OCI-LY3 (cell line): ENCODE data around the gene RTN4R.
"Not testable (repeated sequence)": the region's sequence is repeated elsewhere in the genome, so short reads cannot be mapped to it uniquely, and the experiment has no call there.

ENCODE experiments used
- H2AFZ ChIP-seq: fragments of 200-600, 300-600 bp; shearing (Covaris generic); 2 replicates; pipeline ENCODE4 v1.6.0; 2014; ENCODE audit warnings: antibody characterized with exemption, low read depth, low read length
- H3K27ac ChIP-seq: fragments of 200-600, 300-600 bp; sonication (generic); 2 replicates; pipeline ENCODE4 v1.5.1; 2014; ENCODE audit warnings: mild to moderate bottlenecking, low read length, moderate library complexity, mixed read lengths
- H3K27me3 ChIP-seq: fragments of 200-600, 300-600 bp; sonication (generic); 2 replicates; pipeline ENCODE4 v1.6.1; 2014; ENCODE audit warnings: low read depth, low read length, mixed read lengths
- H3K36me3 ChIP-seq: fragments of 200-600, 300-600 bp; sonication (generic); replicated peaks from 2 replicates; pipeline ENCODE3; 2014; ENCODE audit warnings: low read depth, low read length, mixed read lengths
- H3K4me1 ChIP-seq: fragments of 300-600, 200-600 bp; sonication (generic); 2 replicates; pipeline ENCODE4 v1.6.1; 2014; ENCODE audit warnings: low read length, mixed read lengths
- H3K4me2 ChIP-seq: fragments of 200-600, 300-600 bp; sonication (generic); 2 replicates; pipeline ENCODE4 v1.6.1; 2014; ENCODE audit warnings: low read length, mixed read lengths
- H3K4me3 ChIP-seq: fragments of 300-600, 200-600 bp; sonication (generic); 2 replicates; pipeline ENCODE4 v1.5.1; 2014; ENCODE audit warnings: antibody characterized with exemption, mild to moderate bottlenecking, low read length, moderate library complexity
- H3K79me2 ChIP-seq: fragments of 300-600, 200-600 bp; shearing (Covaris generic); 2 replicates; pipeline ENCODE4 v1.6.1; 2014; ENCODE audit warnings: mild to moderate bottlenecking, low read length, mixed read lengths
- H3K9ac ChIP-seq: fragments of 300-600, 200-600 bp; shearing (Covaris generic); 2 replicates; pipeline ENCODE4 v1.6.0; 2014; ENCODE audit warnings: mild to moderate bottlenecking, low read length, moderate library complexity
- H3K9me3 ChIP-seq: fragments of 200-600, 300-600 bp; shearing (Covaris generic); 2 replicates; pipeline ENCODE4 v1.6.1; 2014; ENCODE audit warnings: low read length, mixed read lengths; ENCODE audit not compliant: insufficient read depth
- H4K20me1 ChIP-seq: fragments of 200-600, 300-600 bp; sonication (generic); 2 replicates; pipeline ENCODE4 v1.6.1; 2016; ENCODE audit warnings: low read length, mixed read lengths; ENCODE audit not compliant: insufficient read depth
- EZH2phosphoT487 ChIP-seq: fragments of 200-600 bp; shearing (Covaris generic); IDR thresholded peaks from 2 replicates; pipeline ENCODE4 v1.6.1; 2018; ENCODE audit warnings: antibody characterized with exemption, mixed run types, low read depth
- TF ChIP-seq, protein P1 (sequence below): fragments of 200-600, 300-600 bp; sonication (generic); IDR thresholded peaks from 2 replicates; pipeline ENCODE4 v1.5.1; 2014; ENCODE audit warnings: antibody characterized with exemption, low read length, low read depth

RTN4R gene

GRCh38 chr22:20269201-20269600 is 1.1 kb upstream of the RTN4R start:
- not testable (repeated sequence) for H3K79me2 ChIP-seq, H3K36me3 ChIP-seq, H3K27ac ChIP-seq, H3K9me3 ChIP-seq, H3K9ac ChIP-seq, H3K4me2 ChIP-seq, H2AFZ ChIP-seq, H4K20me1 ChIP-seq, H3K4me1 ChIP-seq, H3K27me3 ChIP-seq, H3K4me3 ChIP-seq

- H3K27me3 ChIP-seq = no peaks in the 10 kb centered on the region; the same call in 1 of the 2 replicates
- H3K79me2 ChIP-seq = no peaks in the 10 kb centered on the region
- no peak overlapping the region for H3K4me2 ChIP-seq
- H3K4me3 ChIP-seq = no peak overlapping the region
- H2AFZ ChIP-seq = no peak overlapping the region
- no peaks in the 10 kb centered on the region for H3K36me3 ChIP-seq
- H3K9me3 ChIP-seq = no peaks in the 10 kb centered on the region
- H3K9ac ChIP-seq = no peak overlapping the region
- TF ChIP-seq, protein P1, sequence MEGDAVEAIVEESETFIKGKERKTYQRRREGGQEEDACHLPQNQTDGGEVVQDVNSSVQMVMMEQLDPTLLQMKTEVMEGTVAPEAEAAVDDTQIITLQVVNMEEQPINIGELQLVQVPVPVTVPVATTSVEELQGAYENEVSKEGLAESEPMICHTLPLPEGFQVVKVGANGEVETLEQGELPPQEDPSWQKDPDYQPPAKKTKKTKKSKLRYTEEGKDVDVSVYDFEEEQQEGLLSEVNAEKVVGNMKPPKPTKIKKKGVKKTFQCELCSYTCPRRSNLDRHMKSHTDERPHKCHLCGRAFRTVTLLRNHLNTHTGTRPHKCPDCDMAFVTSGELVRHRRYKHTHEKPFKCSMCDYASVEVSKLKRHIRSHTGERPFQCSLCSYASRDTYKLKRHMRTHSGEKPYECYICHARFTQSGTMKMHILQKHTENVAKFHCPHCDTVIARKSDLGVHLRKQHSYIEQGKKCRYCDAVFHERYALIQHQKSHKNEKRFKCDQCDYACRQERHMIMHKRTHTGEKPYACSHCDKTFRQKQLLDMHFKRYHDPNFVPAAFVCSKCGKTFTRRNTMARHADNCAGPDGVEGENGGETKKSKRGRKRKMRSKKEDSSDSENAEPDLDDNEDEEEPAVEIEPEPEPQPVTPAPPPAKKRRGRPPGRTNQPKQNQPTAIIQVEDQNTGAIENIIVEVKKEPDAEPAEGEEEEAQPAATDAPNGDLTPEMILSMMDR = no peak
- TF ChIP-seq EZH2phosphoT487 = no peak
- H3K4me1 ChIP-seq = no peaks in the 10 kb centered on the region
- no peaks in the 10 kb centered on the region for H4K20me1 ChIP-seq
- no peak overlapping the region for H3K27ac ChIP-seq
Observed at GRCh38 chr22:20267441-20268278, 458 bp downstream of the RTN4R start.

DNA sequence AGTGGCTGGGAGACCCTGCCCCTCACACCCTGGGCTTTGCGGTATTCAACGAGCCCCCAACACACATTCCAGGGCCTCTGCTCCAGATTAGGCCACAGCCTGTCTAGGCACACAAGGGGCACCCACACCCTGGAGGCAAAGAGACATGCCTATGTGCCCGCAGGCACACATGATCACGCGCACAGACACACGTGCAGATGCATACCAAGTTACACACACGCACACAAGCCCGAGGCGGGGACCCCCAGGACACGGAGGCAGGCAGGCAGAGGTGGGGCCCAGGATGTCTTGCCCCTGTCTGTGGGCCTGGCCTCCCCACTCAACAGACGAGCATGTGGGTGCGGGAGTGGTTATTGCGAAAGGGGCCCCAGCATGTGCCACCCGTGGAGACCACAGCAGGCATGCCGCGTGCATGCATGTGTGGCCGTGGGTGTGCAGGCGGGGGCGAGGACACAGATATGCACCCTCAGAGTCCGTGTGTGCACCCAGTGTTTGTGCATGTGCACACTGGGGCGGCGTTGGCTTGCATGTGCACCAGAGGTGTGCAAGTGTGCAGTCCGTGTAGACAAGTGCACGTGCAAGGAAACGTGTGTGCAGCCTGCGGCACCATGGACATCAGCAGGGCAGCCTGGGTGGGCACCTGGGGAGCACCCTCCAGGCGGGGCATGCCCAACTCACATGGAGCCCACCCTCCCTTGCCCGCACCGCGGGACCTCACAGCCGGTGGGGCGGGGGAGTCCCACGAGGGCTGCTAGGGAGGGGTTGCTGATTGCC is 1.3 kb downstream of the RTN4R start:
- H4K20me1 ChIP-seq, H3K9me3 ChIP-seq, H3K4me1 ChIP-seq, H3K9ac ChIP-seq, H3K4me2 ChIP-seq, H2AFZ ChIP-seq, H3K27me3 ChIP-seq, H3K4me3 ChIP-seq, H3K79me2 ChIP-seq, H3K27ac ChIP-seq, H3K36me3 ChIP-seq: not testable (repeated sequence)

DNA sequence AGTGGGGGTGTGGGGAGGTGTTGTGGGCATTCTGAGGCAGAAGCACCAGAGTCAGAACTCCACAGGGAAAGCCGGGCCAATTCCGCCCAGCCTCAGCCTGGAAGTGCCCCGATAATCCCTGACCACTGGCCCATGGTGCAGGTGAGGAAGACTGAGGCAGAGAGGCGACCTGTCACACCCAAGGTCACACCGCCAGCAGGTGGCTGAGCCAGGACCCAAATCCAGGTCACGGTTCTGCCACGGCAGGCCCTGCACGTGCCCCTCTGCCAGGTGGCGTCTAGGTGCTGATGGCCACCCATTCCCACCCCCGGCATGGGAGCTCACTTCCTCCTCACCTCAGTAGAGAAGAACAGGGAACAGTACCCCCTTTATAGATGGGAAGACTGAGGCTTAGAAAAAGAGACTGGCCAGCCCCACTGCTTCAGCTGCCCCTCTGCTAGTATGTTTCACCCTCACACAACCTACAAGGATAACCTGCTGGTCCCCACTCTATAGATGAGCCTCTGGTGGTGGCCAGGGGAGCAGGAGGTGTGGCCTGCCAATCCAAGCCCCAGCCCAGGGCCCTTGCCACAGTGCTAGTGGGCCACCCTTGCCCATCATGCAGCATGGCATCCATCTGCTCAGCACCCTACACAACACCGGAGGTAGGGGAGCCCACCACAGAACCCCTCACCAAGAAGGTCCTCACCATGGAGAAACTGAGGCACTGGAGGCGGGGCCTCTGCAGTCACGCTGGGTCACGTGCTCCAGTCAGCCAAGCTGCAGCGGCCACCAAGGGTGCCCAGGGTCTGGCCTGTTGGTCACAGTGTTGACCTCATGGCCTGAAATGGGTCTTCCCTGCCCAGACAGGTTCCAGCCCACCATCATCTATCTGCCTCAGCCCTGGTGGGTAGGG is 2.1 kb downstream of the RTN4R start:
- H4K20me1 ChIP-seq, H3K27me3 ChIP-seq, H3K4me1 ChIP-seq, H3K4me3 ChIP-seq, H3K9me3 ChIP-seq, H3K36me3 ChIP-seq, H3K4me2 ChIP-seq, H3K27ac ChIP-seq, H3K9ac ChIP-seq, H2AFZ ChIP-seq, H3K79me2 ChIP-seq: not testable (repeated sequence)

DNA sequence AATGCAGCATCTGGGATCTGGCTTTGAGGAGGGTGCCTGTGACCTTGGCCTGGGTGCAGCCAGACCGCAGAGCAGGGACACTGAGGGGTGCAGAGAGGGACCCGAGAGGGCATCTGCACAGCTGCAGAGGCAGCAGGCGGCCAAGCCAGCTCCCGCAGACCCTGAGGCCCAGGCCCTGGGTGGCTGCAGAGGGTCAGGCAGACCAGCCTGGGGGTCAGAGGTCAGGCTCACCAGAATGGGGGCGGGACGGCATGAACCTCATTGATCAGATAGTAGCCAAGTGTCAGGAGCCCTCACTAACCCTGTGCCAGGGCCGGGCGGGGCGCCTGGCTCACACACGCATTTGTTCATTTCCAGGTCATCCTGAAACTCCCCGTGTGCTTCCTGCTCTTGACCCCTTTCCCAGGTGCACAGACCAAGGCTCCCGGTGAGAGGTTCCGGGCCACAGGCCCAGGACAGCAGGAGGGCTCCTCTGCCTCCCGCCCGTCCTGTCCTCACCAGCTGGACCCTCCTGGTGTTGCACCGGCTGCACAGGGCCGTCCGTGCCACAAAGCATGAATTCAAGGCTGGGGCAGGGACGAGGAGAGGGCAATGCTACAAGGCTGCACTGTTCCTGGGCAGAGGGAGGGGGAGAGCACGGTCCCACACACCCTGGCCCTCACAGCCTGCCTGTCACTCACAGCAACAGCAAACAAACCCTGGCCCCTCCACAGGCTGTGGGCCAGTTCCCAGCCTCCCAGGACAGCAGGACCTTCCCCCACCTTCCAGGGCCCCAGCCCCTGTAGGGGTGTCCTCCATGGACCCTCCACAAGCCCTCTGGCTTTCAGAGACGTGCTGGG is 3.3 kb downstream of the RTN4R start:
- H3K4me1 ChIP-seq = no peaks in the 10 kb centered on the region
- H3K27me3 ChIP-seq = no peaks in the 10 kb centered on the region; the same call in 1 of the 2 replicates
- H3K79me2 ChIP-seq = no peaks in the 10 kb centered on the region
- no peak overlapping the region for H3K4me2 ChIP-seq
- no peak for TF ChIP-seq EZH2phosphoT487
- TF ChIP-seq, protein P1 = no peak
- H3K9me3 ChIP-seq = no peaks in the 10 kb centered on the region
- H2AFZ ChIP-seq = no peak overlapping the region
- no peak overlapping the region for H3K4me3 ChIP-seq
- no peaks in the 10 kb centered on the region for H4K20me1 ChIP-seq
- no peak overlapping the region for H3K27ac ChIP-seq
- no peaks in the 10 kb centered on the region for H3K36me3 ChIP-seq
- H3K9ac ChIP-seq = no peak overlapping the region

DNA sequence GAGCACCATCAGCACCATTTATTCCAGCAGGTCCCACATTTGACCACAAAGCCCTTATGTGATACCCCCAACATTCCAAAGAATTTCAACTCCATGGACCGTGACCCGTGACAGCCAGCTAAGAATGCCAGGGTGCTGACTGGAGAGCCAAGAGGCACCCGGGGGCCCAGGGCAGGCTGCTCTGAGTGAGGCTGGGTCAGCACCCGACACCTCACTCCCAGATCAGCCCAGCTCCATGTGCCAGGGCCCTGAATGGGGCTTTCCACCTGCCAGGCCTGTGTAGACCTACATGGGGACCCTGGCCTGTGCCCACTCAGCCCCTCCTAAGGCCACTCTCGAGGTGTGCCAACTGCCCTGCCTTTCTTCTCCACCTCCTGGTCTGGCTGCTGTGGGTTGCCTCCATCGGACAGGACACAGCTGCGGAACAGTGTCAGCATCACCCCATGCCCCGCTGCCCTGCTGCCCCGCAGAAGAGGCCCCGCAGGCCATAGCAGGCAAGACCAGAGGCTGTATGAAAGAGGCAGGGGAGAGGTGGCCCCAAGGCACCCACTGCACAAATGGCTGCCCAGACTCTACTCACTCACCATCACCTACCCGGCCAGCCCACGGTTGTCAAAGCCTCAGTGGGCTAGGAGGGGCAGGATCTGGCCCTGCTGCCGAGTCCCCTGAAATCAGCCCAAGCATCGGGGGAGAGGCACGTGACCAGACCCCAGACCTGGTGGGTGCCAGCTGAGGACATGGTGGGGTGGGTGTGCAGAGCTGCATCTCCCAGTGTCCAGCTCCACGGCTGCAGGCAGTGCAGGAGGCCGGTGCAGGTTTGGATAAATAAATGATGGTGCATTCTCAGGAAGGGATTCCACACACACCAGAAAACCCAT is 4.5 kb downstream of the RTN4R start:
- H3K36me3 ChIP-seq, H3K79me2 ChIP-seq, H3K27ac ChIP-seq, H3K9ac ChIP-seq, H3K27me3 ChIP-seq, H3K4me2 ChIP-seq, H4K20me1 ChIP-seq, H2AFZ ChIP-seq, H3K4me1 ChIP-seq, H3K9me3 ChIP-seq, H3K4me3 ChIP-seq: not testable (repeated sequence)
